Natural killer cell treated with Interleukin-12 subunit alpha and Interleukin-12 subunit beta and Interleukin-15 and Interleukin-18, amount 100 ng/mL, for 72 hours (primary cell): ENCODE results near the gene OR4C3. TPM values are rescaled to one million over a fixed set of nuclear protein-coding genes. Genes with fewer than 3 reads are reported as not detected.
"Not testable (repeated sequence)": the region's sequence is repeated elsewhere in the genome, so short reads cannot be mapped to it uniquely, and the experiment has no call there.

Experiments
- ATAC-seq, 2 donors: fragments of 150-1000 bp; cut with Tn5 transposase in 1 of 2; sonication (Bioruptor Pico), chemical (Tn5 transposase) in 1 of 2; 2 replicates each; pipeline ENCODE4 v1.10.0; 2021
- DNase-seq: peaks from one replicate; pipeline ENCODE4 v3.0.0; 2022; ENCODE audit warnings: low spot score
- H3K27ac Mint-ChIP-seq, 2 donors: 1 replicate in 1 of 2; 2 replicates in 1 of 2; pipeline ENCODE4 v1.8.0; 2022; ENCODE audit warnings: mixed read lengths in 2 of 2, mild to moderate bottlenecking in 1 of 2, moderate library complexity in 1 of 2
- H3K27me3 Mint-ChIP-seq, 2 donors: 1 replicate in 1 of 2; 2 replicates in 1 of 2; pipeline ENCODE4 v1.8.0; 2022; ENCODE audit warnings: mixed read lengths in 2 of 2
- H3K36me3 Mint-ChIP-seq: one replicate; pipeline ENCODE4 v1.8.0; 2022; ENCODE audit warnings: mixed read lengths
- H3K4me1 Mint-ChIP-seq, 2 donors: 1 replicate in 1 of 2; 2 replicates in 1 of 2; pipeline ENCODE4 v1.8.0; 2022; ENCODE audit warnings: low read depth in 2 of 2, mixed read lengths in 2 of 2, mild to moderate bottlenecking in 1 of 2
- H3K4me3 Mint-ChIP-seq: one replicate; pipeline ENCODE4 v1.8.0; 2022; ENCODE audit warnings: mixed read lengths
- H3K9me3 Mint-ChIP-seq: 2 replicates; pipeline ENCODE4 v1.8.0; 2022; ENCODE audit warnings: mixed read lengths
- total RNA-seq, 2 donors: library from RNA; stranded (reverse); gene quantifications; one replicate each; pipeline ENCODE4 v1.2.3, GENCODE V29; 2022

The OR4C3 gene
- not detected for total RNA-seq

DNA sequence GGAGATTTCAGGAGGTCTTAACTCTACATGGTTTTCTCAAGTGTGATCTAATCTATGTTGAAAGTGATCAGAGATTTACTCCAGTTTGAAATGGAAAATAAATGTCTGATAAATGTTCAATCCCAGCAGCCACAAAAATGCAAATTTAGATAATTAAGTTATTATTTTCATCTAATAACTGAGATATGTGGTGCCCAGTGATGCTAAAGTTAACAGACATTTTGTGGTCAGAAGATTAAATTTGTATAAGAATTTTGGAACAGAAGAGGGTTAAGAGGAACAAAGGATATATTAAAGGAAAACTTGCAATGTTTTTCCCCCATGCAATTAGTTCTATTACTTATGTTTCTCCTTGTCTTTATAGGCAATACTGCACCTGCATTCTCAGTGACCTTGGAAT is at the start of gene OR4C3:
Gene OR4C3 (plus strand): TSS at position 301 of the 400 bp plus-strand sequence. CDS start 102 bp downstream, outside the sequence.
- DNase-seq, H3K36me3 Mint-ChIP-seq, ATAC-seq, H3K27me3 Mint-ChIP-seq, H3K9me3 Mint-ChIP-seq, H3K27ac Mint-ChIP-seq, H3K4me3 Mint-ChIP-seq: not testable (repeated sequence)
- peaks cover 8 to 12% of the 10 kb centered on the region in 2 donors for H3K4me1 Mint-ChIP-seq

DNA sequence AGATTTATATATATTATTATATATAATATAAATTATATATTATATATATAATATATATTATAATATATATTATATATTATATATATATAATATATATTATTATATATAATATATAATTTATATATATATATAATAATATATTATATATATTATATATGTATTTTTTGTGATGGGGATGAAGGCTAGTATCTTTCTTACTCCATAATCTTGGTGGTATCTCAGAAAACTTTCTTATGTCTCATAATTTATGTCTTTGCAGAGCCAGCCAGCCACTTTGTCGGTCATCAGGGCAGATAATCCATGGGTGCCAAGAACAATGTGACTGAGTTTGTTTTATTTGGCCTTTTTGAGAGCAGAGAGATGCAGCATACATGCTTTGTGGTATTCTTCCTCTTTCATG is 18.8 kb upstream of the OR4C3 start, which contains the start of gene OR4S1:
Gene OR4S1 (plus strand): TSS at position 301 of the 400 bp plus-strand sequence. CDS start 0 bp downstream, at position 301.
- DNase-seq: no peak
- Mint-ChIP-seq H3K27ac (no peak within 1 kb of the TSS), H3K4me1 (no peaks in the 10 kb centered on the region), H3K36me3 (no peaks in the 10 kb centered on the region), H3K9me3 (no peaks in the 10 kb centered on the region), H3K4me3 (no peak within 1 kb of the TSS), H3K27me3 (peaks cover 16 to 42% of the 10 kb centered on the region in 2 donors)
- ATAC-seq: no peak

DNA sequence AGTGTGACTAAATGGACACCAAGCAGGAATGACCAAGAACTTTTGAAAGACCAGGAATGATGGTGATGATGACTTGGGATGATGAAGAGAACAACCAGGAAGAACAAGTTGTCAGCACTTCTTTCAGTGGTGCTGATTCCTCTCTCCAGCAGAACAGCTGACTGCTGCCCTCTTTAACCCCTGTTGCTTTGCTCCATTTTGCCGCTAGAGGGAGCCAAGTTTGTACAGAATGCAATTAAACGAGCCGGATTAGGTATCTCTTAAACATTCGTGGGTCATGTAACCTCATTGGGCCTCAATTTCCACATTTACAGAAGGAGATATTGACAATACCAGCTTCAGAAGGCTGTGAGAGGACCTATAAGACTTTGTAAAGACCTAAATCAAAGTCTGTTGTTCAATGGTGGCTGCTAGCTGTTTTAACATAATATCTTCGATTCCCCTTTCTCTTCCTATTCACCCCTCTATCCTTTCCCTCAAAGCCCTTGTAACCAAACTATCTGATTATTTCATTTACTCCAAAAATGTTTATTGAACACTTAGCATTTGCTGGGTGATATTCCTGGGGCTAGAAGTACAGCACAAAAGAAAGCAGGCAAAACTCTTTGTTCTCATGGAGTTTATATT is 16.8 kb upstream of the OR4C3 start:
- peak; percentile 70 for DNase-seq
- Mint-ChIP-seq H3K27ac (no peak overlapping the region), H3K36me3 (no peaks in the 10 kb centered on the region), H3K4me1 (no peaks in the 10 kb centered on the region), H3K27me3 (peaks cover 16 to 30% of the 10 kb centered on the region in 2 donors), H3K9me3 (no peaks in the 10 kb centered on the region), H3K4me3 (no peak overlapping the region)
- no peak for ATAC-seq

DNA sequence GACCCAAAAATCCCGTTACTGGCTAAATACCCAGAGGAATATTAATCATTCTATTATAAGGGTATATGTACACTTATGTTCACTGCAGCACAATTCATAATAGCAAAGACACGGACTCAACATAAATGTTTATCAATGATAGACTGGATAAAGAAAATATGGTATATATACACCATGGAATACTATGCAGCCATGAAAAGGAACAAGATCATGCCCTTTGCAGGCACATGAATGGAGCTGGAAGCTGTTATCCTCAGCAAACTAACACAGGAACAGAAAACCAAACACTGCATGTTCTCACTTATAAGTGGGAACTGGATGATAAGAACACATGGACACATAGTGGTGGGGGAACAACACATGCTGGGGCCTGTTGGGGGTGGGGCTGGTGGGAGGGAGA is 11.1 kb upstream of the OR4C3 start:
- not testable (repeated sequence) for ATAC-seq, H3K27ac Mint-ChIP-seq

DNA sequence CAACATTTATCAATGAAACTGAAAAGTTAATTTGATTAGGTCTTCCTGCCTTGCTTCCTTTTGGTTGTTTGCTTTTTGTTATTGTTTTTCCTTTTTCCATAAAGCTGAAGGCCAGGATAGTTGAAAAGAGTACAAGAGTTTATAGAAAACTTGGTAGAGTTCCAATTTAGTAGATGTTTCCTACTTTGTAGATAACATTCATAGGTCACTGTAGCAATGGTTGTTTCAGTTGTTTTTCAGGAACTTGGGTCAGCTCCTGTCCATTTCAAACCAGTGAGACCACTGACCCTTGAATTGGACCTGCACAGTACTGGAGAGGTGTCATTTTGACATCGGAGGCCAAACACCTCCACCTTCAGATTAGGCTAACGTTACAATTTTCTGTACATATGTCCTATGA is 4.9 kb upstream of the OR4C3 start:
- not testable (repeated sequence) for H3K4me1 Mint-ChIP-seq, ATAC-seq, H3K4me3 Mint-ChIP-seq, H3K9me3 Mint-ChIP-seq, DNase-seq, H3K36me3 Mint-ChIP-seq, H3K27ac Mint-ChIP-seq
- peaks cover 13 to 20% of the 10 kb centered on the region in 2 donors for H3K27me3 Mint-ChIP-seq

More for the DNA sequence above, 11.1 kb upstream of the OR4C3 start:
- H3K9me3 Mint-ChIP-seq, H3K36me3 Mint-ChIP-seq, H3K4me3 Mint-ChIP-seq, H3K4me1 Mint-ChIP-seq, DNase-seq: not testable (repeated sequence)
- peaks cover 4 to 26% of the 10 kb centered on the region in 2 donors for H3K27me3 Mint-ChIP-seq

DNA sequence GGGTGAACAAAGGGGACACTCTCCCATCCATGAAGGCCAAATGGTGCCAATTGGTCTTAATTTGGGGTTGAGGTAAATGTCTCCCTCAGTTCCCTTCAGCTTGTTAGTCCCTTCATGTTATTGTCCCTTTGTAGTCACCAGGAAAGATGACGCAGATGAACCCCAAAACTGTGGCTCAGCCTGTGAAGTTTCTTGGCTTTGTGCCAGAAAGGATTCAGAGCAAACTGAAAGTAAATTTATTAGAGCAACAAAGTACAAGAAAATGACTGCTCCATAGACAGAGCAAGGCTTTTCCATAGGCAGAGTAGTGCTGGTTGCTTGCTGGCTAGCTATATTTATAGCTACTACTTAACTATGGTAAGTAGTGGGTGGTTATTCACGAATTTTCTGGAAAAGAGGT is 16.7 kb downstream of the OR4C3 start:
- DNase-seq (no peak), ATAC-seq (no peak)
- no peak overlapping the region for H3K27ac Mint-ChIP-seq
- H3K4me1 Mint-ChIP-seq: peaks cover 0 to 5% of the 10 kb centered on the region in 2 donors
- peaks cover 0 to 6% of the 10 kb centered on the region in 2 donors for H3K27me3 Mint-ChIP-seq
- H3K36me3 Mint-ChIP-seq: peaks cover 6% of the 10 kb centered on the region
- H3K9me3 Mint-ChIP-seq: peaks cover 7% of the 10 kb centered on the region
- no peak overlapping the region for H3K4me3 Mint-ChIP-seq

DNA sequence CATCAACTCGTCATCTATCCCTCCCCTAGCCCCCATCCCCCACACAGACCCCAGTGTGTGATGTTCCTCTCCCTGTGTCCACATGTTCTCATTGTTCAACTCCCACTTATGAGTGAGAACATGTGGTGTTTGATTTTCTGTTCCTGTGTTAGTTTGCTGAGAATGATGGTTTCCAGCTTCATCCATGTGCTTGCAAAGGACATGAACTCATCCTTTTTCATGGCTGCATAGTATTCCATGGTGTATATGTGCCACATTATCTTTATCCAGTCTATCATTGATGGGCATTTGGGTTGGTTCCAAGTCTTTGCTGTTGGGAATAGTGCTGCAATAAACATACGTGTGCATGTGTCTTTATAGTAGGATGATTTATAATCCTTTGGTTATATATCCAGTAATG is 17.8 kb downstream of the OR4C3 start:
- DNase-seq, H3K27me3 Mint-ChIP-seq, H3K27ac Mint-ChIP-seq, H3K4me3 Mint-ChIP-seq, ATAC-seq, H3K4me1 Mint-ChIP-seq, H3K9me3 Mint-ChIP-seq: not testable (repeated sequence)
- peaks cover 14% of the 10 kb centered on the region for H3K36me3 Mint-ChIP-seq

DNA sequence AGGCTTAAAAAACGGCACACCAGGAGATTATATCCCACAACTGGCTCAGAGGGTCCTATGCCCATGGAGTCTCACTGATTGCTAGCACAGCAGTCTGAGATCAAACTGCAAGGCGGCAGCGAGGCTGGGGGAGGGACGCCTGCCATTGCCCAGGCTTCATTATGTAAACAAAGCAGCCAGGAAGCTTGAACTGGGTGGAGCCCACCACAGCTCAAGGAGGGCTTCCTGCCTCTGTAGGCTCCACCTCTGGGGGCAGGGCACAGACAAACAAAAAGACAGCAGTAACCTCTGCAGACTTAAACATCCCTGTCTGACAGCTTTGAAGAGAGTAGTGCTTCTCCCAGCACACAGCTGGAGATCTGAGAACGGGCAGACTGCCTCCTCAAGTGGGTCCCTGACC is 21.6 kb downstream of the OR4C3 start:
- Mint-ChIP-seq H3K36me3 (peaks cover 29% of the 10 kb centered on the region), H3K9me3 (peaks cover 10% of the 10 kb centered on the region)
- H3K4me3 Mint-ChIP-seq, H3K27ac Mint-ChIP-seq, H3K4me1 Mint-ChIP-seq, ATAC-seq, DNase-seq, H3K27me3 Mint-ChIP-seq: not testable (repeated sequence)

DNA sequence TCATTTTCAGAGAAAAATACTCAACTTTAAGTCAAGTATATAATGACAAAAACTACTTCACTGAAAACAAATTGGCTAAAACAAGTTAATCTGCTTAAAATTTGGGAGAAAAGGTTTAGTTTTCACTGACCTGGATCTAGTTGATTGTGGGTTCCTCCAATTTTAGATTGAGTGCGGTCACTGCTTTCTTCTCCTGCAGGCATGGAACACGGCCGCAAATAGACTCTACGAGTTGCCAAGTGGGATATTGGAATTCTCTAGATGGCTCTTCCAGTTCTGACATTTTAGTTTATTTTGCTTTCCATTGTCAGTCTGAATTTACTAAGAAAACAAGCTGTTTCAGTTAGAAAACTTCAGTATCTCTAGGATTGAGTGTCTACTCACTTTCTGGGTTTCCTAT is 29.3 kb downstream of the OR4C3 start:
- ATAC-seq (no peak), DNase-seq (no peak)
- no peak overlapping the region for H3K27ac Mint-ChIP-seq
- H3K9me3 Mint-ChIP-seq: peaks cover 11% of the 10 kb centered on the region
- no peaks in the 10 kb centered on the region for H3K4me1 Mint-ChIP-seq
- no peak overlapping the region for H3K4me3 Mint-ChIP-seq
- H3K36me3 Mint-ChIP-seq: peaks cover 10% of the 10 kb centered on the region
- H3K27me3 Mint-ChIP-seq: peaks cover 0 to 7% of the 10 kb centered on the region in 2 donors

DNA sequence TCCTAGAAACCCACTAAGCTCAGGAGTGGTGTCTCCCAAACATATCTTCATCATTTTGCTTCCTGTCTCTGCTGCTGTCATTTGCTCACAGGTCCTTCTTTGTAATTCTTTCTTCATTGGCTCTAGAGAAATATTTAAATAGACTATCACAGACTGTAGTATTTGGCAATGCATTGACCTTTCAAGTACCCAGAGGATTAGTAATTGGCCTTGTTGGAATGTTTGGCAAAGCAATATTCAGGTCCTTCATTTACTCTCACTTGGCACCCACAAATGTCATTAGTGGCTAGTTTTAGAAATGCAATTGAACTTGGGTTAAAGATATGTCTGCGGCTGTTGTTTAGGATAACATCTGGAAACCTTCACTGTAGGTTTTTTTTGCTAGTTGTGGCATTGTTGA is 30.0 kb downstream of the OR4C3 start:
- DNase-seq: no peak
- Mint-ChIP-seq H3K9me3 (peaks cover 11% of the 10 kb centered on the region), H3K4me3 (no peak overlapping the region), H3K27me3 (peaks cover 0 to 10% of the 10 kb centered on the region in 2 donors), H3K27ac (no peak overlapping the region), H3K4me1 (no peaks in the 10 kb centered on the region), H3K36me3 (peaks cover 8% of the 10 kb centered on the region)
- no peak for ATAC-seq

DNA sequence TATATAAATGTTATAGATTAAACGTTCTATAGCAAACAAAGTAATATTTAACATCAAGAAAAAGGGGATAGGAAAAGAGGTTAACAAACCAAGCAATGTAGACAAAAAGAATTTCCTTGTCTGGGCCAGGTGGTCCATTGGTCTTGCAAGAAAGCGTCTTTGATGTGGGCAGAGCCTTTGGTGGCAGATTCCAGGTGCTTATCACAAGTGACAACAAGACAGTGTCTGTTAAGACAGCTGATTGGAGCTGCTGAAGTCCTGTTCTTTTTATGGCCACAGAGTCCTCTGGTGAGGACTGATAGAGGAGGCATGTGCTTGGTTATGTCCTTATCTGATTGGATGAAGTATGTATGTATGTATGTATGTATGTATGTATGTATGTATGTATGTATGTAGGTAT is 36.6 kb downstream of the OR4C3 start:
- not testable (repeated sequence) for ATAC-seq, H3K4me3 Mint-ChIP-seq, H3K36me3 Mint-ChIP-seq, H3K27ac Mint-ChIP-seq, DNase-seq, H3K4me1 Mint-ChIP-seq
- Mint-ChIP-seq H3K9me3 (peaks cover 12% of the 10 kb centered on the region), H3K27me3 (peaks cover 0 to 21% of the 10 kb centered on the region in 2 donors)

DNA sequence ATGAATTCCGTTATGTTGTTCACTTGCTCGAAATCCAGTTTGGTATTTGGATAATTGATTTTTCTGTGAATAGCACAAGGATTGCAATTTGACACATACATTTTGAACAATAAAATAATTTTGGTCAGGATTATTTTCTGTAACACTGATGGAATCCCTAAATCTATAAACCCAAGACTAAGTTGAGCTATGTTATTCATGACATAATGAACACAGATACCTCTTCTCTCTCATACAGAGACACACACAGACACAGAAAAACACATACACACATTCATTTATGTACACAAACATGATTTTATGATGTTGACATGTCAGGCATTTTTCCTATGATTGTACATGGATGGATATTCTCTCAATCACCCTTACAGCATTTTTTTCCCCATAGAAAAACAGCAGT is 41.6 kb downstream of the OR4C3 start, which contains the start of gene OR4C5:
Gene OR4C5 (minus strand): TSS at position 101 of the 400 bp plus-strand sequence. CDS start 0 bp downstream, at position 101.
- Mint-ChIP-seq H3K27me3 (peaks cover 0 to 11% of the 10 kb centered on the region in 2 donors), H3K27ac (no peak within 1 kb of the TSS), H3K36me3 (peaks cover 4% of the 10 kb centered on the region), H3K4me3 (no peak within 1 kb of the TSS), H3K9me3 (peaks cover 4% of the 10 kb centered on the region), H3K4me1 (no peaks in the 10 kb centered on the region)
- ATAC-seq: no peak
- no peak for DNase-seq
